Lower leg skin (tissue), 3 donors: Measurements from ENCODE around the gene SULT4A1.

Source experiments
- POLR2A ChIP-seq, 2 donors: fragments of 450-650 bp; IDR thresholded peaks; one replicate each; pipeline ENCODE4 v1.6.1; 2016 to 2017; ENCODE audit warnings: antibody characterized with exemption in 2 of 2, mild to moderate bottlenecking in 1 of 2, moderate library complexity in 1 of 2
- TF ChIP-seq, protein P1 (sequence below), 3 donors: fragments of 450-650 bp; IDR thresholded peaks; one replicate each; pipeline ENCODE4 v1.5.1; 2016; ENCODE audit warnings: antibody characterized with exemption in 3 of 3, mild to moderate bottlenecking in 3 of 3, moderate library complexity in 2 of 3

DNA sequence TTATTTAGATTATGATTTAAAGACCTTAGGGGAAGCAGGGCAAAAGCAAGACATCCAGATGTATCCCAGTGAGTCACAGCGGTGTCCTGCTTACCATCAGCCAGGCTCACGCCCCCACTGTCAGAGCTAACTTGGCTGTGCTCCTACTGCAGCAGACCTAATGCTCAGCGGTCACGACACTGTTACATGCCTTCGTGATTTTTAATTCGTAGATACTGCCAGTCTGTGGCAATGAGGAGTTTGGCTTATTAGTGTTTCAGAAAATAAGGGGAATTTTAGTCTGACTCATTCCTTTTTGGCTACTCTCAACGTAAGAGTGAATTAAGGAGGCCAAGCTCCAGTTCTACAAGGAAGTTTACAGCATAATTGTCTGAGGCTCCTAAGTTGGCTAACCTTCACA, 72.9 kb downstream of the SULT4A1 start:
- TF ChIP-seq, protein P1, sequence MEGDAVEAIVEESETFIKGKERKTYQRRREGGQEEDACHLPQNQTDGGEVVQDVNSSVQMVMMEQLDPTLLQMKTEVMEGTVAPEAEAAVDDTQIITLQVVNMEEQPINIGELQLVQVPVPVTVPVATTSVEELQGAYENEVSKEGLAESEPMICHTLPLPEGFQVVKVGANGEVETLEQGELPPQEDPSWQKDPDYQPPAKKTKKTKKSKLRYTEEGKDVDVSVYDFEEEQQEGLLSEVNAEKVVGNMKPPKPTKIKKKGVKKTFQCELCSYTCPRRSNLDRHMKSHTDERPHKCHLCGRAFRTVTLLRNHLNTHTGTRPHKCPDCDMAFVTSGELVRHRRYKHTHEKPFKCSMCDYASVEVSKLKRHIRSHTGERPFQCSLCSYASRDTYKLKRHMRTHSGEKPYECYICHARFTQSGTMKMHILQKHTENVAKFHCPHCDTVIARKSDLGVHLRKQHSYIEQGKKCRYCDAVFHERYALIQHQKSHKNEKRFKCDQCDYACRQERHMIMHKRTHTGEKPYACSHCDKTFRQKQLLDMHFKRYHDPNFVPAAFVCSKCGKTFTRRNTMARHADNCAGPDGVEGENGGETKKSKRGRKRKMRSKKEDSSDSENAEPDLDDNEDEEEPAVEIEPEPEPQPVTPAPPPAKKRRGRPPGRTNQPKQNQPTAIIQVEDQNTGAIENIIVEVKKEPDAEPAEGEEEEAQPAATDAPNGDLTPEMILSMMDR (IDR thresholded peaks at IDR 0.05), result no peak
- no peak for TF ChIP-seq POLR2A (IDR thresholded peaks at IDR 0.05)
